Suppressor macrophage (primary cell): ENCODE data around the gene TMEM125.

Experiments used
- DNase-seq, 4 experiments: peaks; one replicate each; pipeline ENCODE4 v3.0.0-alpha.2; 2020 to 2022

Gene TMEM125

DNA sequence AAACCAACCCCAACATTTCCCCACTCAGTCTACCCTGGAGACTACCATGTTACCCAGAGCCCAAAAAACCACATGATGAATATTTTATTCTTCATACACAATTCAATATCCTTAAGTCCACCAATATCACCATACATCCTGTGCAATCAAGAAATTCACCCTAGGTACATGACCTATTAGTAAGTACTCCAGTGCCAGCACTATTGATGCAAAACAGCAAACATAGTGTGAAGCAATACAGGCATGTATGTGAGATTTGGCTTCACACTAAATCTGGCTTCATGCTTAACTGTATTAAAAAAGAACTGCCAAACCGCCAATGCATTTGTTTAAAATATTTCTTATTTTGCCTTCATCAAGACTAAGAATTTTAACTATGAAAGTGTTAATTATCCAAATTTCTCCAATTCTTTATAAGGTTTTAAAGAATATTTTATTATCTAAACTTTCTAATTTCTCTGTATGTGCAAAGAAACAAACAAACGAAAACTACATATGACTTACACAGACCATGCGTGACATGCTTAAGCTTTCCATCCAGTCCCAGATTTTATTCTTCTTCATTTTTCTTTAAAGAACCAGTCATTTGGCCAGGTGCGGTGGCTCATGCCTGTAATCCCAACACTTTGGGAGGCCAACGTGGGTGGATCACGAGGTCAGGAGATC is 22.4 kb upstream of the TMEM125 start:
- no peak for DNase-seq

DNA sequence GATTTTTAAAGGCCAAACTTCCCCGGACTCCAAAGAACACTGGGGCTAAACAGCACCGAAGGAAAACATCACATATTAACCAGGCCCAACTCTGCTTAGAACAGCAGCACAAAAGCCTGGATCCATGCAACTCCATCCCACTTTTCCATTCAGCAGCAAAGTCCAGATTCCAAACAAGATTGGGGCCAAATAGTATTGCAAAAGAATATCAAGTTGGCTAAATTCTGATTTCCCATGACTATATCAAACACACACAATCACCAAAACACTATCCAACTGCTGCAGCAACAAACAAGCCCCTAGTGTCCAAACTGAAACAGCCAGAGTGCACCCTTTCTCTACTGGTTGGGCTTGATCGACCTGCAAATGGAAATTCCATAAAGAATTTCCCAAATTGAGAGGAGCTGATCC is 19.4 kb upstream of the TMEM125 start:
- no peak for DNase-seq

DNA sequence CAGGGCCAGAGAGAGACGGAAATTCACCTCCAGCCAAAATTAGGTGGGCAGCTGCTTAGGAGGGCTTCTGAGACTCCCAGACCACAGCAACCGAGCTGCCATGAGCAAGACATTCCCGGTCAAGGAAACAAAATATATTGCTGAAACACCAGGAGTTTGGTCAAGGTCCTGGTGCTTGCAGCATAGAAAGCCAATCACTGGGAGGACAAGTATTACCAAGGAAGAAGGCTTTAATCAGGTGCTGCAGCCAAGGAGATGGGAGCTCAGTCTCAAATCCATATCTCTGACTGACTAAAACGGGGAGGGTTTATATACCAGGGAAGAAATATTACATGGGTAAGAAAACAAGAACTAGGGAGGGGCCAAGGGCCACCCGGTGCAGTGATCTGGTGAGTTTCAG is 18.8 kb upstream of the TMEM125 start:
- DNase-seq: no peak

DNA sequence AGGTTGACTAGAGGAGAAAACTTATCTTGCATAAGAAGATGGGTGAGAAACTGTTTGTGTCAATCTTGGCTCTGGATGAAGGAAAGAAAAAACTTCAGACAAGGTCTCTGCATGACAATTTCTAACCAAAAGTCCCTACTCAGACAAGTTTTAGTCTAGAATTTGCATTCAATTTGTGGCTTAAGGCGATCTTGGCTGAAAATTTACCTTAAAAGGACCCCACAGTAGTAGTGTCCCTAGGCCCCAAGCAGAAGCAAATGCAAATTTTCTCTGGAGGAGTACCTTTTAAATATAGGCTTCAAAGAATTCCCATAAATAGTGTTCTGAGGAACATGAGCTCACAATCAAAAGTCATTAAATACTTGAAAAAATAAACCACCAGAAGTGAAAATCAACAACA is 17.6 kb upstream of the TMEM125 start:
- no peak for DNase-seq

DNA sequence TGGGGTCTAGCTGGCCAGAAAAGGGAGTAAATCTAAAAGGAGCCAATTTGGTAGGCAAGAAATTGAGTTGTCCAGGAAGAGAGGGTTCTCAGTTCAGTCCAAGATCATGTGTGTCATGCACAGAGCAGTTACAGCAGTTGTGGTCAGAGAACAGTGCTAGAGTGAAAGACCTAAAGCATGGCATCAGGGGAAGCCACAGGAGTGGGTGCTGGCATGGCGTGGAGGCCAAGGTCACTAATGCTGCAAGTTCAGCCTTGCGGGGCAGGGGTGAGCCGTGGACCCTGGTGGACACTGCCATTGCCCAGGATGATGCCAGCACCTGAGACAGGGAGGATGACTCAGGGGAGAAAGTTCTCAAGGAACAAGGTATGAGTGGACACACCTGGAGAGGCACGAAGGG is 16.6 kb upstream of the TMEM125 start:
- no peak for DNase-seq

DNA sequence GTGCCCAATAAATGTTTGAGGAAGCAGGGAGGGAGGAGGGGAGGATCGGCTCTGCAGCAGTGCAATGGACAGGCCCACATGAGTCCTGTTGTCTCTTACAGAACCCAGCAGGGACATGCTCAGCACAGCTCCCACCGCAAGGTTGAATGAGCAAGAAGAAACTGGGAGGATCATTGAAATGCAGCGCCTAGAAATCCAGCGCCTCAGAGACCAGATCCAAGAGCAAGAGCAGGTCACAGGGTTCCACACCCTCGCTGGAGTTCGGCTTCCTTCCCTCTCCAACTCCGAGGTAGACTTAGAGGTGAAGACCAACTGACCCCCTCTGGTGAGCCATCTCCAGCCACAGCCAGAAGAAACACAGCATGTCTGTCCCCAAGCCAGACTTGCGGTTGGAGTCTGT is 15.9 kb upstream of the TMEM125 start:
- DNase-seq: no peak

DNA sequence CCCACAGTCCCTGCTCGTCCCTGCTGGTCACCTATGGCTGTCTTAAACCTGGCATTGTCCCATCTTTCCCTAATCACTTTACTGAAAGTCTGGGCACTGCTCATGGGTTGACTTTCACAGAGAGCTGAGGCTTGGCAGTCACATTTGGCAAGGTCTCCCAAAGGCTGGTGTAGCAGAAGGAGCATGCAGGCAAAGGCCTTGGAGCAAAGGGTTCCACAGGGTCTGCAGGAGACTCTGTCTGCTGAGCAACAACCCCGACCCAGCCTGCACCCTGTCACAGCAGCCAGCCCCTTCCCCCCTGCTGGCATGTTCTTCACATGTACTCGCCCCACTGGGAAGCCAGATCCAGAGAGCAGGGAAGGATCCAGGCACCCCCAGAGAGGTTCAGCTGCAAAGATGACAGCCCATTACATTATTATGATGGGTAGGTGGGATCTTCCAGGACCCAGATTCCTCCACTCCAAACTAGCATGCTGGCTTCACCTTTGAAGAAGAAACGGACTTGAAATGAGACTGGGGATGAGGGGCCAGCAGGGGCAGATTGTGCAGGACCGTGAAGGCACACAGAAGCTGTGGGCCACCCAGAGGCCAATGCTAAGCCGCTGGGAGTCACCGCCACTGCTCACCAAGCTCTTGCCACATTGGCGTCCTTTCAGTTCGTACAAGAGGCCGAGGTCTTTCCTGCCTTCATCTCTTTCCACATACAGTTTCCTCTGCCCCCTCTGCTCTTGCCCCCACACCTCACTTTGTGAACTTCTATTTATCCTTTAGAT is 14.2 kb upstream of the TMEM125 start:
- no peak for DNase-seq

DNA sequence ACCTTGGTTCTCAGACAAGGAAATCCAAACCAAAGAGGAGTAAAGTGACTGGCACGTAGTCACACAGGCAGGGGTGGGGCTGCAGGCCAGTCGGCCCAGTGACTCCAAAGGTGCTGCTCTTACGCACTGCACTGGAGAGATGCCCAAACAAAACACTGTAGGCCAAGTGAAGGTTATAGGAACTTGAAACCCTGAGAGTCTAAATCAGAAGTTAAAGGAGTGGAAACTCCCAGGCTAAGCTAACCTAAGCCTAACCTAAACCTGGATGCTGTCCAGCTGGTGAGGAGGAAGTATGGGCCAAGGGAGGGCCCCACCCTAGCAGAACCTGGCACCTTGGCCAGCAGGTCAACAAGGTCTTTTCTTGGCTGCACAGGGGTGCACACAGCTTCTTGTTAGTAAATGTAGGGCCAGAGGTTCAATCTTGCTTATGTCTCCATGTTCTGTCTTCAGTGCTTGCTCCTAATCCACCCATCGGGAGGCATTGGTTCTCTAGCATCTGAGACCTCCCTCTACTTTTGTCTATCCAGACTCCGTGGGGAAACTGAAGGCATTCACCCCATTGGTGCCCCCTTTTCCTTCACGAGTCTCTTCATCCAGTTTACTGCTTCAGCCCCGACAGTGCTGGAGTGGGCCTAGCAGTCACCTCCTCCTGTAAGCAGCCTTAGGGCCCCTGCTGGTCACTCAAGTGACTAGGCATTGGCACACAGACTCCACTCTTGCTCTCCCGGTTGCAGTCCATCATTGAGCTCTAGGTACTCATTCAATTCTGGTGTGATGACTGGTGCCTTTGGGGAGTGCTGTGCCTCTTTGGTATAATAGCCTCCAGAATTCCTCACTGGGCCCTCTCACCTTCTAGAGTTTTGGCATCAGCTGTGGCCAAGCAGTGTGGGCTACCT is 12.9 kb upstream of the TMEM125 start:
- DNase-seq: no peak

DNA sequence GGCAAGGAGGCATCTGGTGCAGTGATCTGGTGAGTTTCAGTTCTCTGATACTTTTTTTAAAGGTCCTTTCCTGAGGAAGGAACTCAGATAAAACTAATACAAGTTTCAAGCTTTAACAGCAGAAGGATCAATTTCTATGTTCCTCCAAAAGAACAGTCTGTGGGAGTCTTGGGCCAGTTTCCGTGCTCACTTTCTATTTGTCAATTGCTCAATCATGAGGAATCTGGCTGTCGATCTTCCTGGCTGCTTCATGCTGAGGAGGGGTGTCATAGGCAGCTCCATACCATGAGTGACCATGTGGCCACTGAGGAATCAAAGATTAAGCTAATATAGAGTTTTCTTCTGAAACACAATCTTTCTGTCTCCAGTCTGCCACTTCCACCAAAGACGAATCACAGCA is 11.4 kb upstream of the TMEM125 start:
- no peak for DNase-seq

DNA sequence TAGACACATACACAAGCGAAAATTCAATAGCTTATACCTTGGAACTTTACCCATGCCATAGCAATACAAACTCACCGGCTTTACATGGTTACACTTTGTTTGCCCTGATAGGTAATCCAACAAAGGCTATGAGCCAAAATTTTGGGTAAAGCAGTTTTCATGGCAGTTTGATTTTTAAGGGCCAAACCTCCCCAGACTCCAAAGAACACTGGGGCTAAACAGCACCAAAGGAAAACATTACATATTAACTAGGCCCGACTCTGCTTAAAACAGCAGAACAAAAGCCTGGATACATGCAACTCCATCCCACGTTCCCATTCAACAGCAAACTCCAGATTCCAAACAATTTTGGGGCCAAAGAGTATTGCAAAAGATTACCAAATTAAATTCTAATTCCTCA is 4.4 kb upstream of the TMEM125 start:
- no peak for DNase-seq

DNA sequence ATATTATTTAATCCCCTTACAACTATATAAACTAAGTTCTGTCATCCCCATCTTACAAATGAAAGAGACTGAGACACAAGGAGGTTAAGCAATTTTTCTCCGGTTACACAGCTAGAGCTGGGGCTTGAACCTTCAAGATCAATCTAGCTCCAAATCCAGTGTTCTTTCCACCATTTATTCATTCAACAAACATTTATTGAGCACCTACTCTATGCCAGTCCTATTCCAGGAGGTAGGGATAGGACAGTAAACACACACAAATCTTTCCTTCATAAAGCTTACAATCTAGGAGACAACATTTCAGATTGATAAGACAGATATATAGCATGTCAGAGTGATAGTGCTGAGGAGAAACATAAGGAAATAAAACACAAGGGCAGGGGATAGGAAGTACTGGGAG is 2.9 kb upstream of the TMEM125 start:
- no peak for DNase-seq

DNA sequence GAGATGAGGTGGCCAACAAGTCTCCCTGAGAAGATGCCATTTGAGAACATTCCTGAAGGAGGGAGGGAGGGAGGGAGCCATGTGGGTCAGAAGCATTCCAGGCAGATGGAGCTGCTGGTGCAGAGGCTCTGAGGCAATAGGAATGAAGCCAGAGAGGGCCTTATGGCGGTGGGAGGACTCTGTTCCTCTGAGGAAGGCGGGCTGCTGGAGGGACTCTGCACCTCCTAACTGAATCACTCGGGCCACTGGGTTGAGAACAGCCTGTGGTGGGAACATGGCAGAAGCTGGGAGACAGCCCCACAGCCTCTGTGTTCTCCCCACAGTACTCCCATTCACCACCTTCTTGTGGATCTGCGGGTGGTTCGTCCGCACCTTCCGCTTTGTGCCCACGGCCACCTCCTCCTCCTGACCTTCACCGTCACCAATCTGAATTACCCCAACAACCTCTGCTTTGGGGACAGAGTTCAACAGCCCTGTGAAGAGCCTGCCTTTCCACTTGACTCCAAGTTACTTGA is 2.4 kb upstream of the TMEM125 start:
- DNase-seq: no peak

DNA sequence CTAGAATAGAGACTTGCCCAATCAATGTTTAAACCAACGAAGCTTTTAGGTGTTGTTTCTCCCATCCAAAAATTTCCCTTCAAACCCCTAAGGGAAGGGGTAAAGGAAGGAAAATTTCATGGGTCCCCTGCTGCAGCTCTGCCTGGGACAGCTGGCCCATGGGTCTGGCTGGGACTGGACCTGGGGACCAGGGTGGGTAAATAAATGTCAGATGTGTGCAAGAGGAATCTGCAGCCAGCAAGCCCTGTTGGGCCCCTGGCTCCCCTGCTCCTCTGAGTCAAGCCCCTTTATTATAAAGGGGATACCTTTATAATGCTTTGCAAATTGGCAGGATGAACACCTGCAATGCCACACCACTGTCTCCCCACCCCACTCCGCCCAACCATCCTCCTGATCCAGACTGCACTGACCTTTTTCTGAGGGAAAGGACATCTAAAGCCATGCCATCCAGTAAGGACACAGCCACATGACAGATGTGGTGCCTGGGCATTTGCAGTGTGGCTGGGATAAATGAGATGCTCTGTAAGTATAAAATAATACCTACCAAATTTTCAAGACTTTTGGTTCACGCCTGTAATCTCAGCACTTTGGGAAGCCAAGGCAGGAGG is 1.9 kb upstream of the TMEM125 start:
- no peak for DNase-seq

DNA sequence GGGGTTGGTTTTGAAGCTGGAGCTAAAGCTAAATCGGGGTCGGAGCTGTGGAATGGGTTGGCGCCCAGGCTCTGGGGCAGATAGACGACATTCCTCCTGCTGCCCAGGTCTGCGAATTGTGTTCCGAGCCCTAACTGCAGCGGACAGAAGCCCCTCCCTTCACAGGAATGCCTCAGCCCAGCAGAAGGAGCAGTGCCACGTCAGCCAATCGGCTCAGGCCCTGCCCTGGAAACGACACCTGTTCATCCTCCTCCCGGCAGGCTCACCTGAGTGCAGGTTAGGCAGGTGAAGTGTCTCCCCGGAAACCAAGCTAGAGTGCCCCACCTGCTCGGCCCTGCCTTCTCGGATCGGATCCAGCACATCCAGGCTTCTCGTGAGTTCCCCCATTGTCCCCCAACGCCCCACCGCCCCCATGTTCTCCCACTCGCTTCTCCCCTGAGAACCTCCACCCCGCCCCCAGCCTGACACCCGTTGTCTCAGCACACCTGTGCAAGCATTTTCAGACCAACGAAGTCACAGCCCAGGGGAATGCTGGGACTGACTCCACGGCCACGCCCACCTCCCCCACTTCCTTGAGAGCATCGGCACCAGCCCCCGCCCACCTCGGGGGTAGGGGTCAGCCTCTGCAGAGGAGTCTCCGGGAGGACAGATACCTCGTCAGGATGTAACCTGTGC is 775 bp downstream of the TMEM125 start:
- DNase-seq: peak in 2 of 4 experiments; percentile 20

DNA sequence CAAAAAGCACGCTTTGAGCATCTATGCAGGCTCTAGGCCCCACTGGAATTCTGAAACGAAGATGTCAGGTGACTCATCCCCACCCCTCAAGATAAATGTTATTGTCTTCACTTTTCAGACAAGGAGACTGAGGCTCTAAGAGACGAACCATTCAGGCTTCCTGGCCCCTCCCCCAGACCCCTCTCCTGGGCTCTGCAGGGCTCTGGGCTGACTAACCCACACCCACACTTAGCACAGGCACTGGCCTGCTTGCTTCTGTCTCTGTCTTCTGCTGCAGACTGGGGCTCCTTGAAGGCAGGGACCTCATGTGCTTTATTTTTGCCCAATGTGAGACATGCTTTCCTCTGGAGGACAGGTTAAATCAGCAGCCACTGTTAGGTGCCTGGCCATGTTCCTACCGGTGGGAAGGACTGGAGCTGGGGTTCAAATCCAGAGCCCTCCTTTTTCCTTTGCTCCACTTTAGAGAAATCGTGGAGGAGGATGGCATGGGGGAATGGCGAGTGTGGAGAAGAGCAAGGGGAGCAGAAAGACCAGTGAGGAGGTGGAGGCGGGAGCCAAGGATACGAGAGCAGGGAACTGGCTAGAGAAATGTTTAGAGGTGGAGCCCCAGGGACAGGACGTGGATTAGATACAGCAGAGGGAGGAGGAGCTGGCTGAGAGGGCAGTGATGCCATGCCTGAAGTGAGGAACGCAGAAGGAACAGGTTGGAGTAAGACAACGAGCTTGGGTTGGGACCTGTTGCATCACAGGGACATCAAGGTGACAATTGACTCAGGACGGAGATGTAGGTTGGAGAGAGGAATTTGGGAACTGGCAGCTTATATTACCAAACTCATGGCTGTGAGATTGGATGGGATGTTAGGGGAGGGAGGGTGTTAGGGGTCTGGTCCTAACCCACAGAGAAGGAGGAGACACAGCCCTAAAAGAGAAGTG is 1.7 kb downstream of the TMEM125 start:
- peak in 2 of 4 experiments; percentile 7 to 26 for DNase-seq

DNA sequence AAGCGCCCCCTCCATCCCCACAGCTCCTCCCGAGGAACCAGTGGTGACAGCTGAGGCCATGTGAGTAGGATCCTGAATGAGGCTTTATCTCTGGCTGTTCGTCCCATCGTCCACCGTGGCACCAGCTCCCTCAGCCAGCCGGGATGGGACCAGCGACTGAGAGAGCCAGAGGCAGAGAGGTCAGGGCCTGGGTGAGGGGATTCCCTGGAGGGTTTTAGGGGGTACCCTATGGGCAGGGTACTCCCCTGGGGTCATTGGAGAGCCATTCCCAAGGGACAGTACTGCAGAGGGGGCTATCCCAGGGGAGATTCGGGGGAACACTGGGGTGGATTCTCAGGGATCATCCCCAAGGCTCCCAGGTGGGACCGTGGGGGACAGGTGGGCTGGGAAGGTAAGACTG is 2.4 kb downstream of the TMEM125 start:
- DNase-seq: no peak

DNA sequence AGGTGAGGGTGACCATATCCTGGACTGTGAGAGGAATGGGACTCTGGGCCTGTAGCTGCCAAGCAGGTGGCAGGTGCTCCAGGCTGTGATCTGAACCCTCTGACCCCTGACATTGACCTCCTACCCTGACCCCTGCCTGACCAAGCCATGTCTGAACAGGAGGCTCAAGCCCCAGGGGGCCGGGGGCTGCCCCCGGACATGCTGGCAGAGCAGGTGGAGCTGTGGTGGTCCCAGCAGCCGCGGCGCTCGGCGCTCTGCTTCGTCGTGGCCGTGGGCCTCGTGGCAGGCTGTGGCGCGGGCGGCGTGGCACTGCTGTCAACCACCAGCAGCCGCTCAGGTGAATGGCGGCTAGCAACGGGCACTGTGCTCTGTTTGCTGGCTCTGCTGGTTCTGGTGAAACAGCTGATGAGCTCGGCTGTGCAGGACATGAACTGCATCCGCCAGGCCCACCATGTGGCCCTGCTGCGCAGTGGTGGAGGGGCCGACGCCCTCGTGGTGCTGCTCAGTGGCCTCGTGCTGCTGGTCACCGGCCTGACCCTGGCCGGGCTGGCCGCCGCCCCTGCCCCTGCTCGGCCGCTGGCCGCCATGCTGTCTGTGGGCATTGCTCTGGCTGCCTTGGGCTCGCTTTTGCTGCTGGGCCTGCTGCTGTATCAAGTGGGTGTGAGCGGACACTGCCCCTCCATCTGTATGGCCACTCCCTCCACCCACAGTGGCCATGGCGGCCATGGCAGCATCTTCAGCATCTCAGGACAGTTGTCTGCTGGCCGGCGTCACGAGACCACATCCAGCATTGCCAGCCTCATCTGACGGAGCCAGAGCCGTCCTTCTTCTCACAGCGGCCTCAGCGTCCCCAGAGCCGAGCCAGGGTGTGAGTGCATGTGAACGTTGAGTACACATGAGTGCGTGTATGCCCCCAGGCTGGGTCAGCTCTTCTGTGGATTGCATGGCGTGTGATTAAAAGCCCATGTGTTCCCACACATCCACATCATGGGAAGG is 3.1 kb downstream of the TMEM125 start:
- DNase-seq: no peak

DNA sequence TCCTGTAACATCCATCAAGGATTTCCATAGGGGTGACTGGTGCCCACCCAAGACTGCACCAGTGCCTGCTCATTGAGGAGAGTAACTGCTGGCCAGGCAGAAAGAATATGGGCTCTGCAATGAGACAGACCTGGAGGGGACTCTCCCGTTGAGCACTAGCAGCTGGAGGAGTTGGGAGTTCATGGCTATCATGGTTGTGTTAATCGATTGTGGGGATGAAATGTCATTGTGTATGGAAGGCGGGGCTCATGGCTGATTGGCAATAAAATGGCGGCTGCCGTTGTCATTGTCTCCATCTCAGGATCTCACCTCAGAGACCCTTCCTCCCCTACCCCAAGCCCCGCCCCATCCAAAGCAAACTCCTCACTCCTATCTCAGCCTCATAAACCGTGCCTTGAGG is 3.9 kb downstream of the TMEM125 start:
- DNase-seq: no peak

DNA sequence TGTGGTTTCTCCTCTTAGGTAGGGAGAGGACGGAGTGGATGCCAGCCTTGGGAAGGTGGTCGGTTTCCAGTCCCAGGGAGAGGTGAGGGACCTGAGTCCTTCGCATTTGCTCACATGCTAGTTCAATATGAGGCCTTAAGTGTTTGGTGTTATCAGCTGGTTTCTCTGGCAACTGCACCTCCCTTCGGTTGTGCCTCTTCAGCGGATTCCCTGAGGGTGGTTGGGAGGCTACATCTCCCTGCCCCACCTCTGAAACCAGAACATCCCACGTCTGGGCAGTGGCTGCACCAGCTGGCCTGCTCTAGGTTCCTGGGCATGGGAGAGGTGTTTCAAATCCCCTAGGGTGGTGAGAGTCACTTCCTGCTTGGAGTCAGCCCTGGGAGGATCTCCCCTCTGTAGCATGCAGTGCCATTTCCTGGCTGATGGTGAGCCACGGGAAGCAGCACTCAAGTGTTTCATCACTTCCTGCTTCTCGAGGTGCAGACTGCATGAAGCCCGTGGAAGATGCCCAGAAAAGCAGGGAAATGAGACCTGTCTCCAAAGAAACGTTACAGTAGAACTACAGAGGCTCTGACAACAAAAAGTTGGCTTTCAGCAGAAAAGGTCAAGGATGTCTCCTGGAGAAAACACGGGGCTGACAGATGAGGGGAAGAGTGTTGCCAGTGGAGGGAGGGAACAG is 4.5 kb downstream of the TMEM125 start:
- peak; percentile 39 to 73 (median 65) for DNase-seq
